NCI-H2227 treated with DMSO at 0.1 percent for 48 hours (cell line): ENCODE data around the gene ADAMTS8.

Source experiments
- DNase-seq: peaks from one replicate; lab custom pipeline; 2025; lab: John Stamatoyannopoulos, UW

Gene ADAMTS8

GRCh38 chr11:130394615-130395014 is 33.8 kb downstream of the ADAMTS8 start:
- DNase-seq, result no peak

- DNase-seq, result no peak
Observed at GRCh38 chr11:130391711-130392110, 36.7 kb downstream of the ADAMTS8 start.

- peak; percentile 27 for DNase-seq
Observed at GRCh38 chr11:130390071-130390758, 38.2 kb downstream of the ADAMTS8 start.

- DNase-seq, result no peak
Observed at GRCh38 chr11:130389335-130389935, 39.0 kb downstream of the ADAMTS8 start.

- DNase-seq, result no peak
Observed at GRCh38 chr11:130388607-130389205, 39.7 kb downstream of the ADAMTS8 start.

GRCh38 chr11:130386056-130386455 is 42.4 kb downstream of the ADAMTS8 start:
- DNase-seq, result no peak

- DNase-seq, result no peak
Observed at GRCh38 chr11:130383344-130384211, 44.8 kb downstream of the ADAMTS8 start.

- DNase-seq, result no peak
Observed at GRCh38 chr11:130381317-130381716, 47.1 kb downstream of the ADAMTS8 start.

GRCh38 chr11:130380778-130381177 is 47.6 kb downstream of the ADAMTS8 start:
- DNase-seq, result no peak

- DNase-seq, result no peak
Observed at GRCh38 chr11:130379276-130379675, 49.1 kb downstream of the ADAMTS8 start.

GRCh38 chr11:130370845-130371590 is 57.4 kb downstream of the ADAMTS8 start:
- DNase-seq, result no peak

- no peak for DNase-seq
Observed at GRCh38 chr11:130369713-130370112, 58.7 kb downstream of the ADAMTS8 start.

GRCh38 chr11:130369141-130369691 is 59.2 kb downstream of the ADAMTS8 start:
- no peak for DNase-seq

- DNase-seq, result no peak
Observed at GRCh38 chr11:130359419-130359818, 69.0 kb downstream of the ADAMTS8 start.

- DNase-seq, result no peak
Observed at GRCh38 chr11:130358398-130358797, 70.0 kb downstream of the ADAMTS8 start.
